ENCODE data around the gene CDK3.

DNA sequence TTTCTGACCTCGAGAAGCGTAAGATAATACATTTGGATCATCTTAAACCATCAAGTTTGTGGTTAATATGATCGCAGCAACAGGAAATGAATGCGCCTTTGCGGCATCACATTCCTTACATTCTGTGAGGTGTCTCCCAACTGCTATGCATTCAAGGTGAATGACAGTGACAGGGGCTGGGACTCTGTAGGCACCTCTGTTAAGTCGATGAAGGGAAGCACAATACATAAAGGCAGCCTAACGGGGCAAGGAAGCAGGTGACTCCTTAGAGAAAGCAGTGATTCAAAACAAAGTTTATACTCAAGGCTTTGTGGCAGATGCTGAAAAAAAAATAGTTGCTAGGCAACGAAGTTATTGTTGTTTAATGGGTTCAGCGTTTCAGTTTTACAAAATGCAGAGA is 48.1 kb downstream of the CDK3 start:
- TF ChIP-seq, protein P1, sequence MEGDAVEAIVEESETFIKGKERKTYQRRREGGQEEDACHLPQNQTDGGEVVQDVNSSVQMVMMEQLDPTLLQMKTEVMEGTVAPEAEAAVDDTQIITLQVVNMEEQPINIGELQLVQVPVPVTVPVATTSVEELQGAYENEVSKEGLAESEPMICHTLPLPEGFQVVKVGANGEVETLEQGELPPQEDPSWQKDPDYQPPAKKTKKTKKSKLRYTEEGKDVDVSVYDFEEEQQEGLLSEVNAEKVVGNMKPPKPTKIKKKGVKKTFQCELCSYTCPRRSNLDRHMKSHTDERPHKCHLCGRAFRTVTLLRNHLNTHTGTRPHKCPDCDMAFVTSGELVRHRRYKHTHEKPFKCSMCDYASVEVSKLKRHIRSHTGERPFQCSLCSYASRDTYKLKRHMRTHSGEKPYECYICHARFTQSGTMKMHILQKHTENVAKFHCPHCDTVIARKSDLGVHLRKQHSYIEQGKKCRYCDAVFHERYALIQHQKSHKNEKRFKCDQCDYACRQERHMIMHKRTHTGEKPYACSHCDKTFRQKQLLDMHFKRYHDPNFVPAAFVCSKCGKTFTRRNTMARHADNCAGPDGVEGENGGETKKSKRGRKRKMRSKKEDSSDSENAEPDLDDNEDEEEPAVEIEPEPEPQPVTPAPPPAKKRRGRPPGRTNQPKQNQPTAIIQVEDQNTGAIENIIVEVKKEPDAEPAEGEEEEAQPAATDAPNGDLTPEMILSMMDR (IDR thresholded peaks at IDR 0.05) = no peak
- TF ChIP-seq POLR2A (IDR thresholded peaks at IDR 0.05) (no peak), EP300 (IDR thresholded peaks at IDR 0.05) (no peak)
